ENCODE measurements around the gene ERGIC3. TPM values are rescaled to one million over a fixed set of nuclear protein-coding genes. Genes with fewer than 3 reads are reported as not detected.

Gene ERGIC3
- total and polyA plus RNA-seq, 10 donors: 127 to 179 (median 147) TPM

- Histone ChIP-seq H3K4me1 (no peaks in the 10 kb centered on the region), H3K9me3 (no peaks in the 10 kb centered on the region), H3K27ac (no peak overlapping the region), H3K4me3 (no peak overlapping the region), H3K36me3 (peaks cover 0 to 63% (median 44%) of the 10 kb centered on the region in 6 donors), H3K27me3 (replicated peaks in 1 of 7) (no peaks in the 10 kb centered on the region)
- intact Hi-C loops (cut with DNase I; ENCODE audit: low total_unique reads): no loop called here
- DNase-seq: no peak
- TF ChIP-seq CTCF (IDR thresholded peaks at IDR 0.05 in 8 of 11, conservative IDR thresholded peaks at IDR 0.05 in 3 of 11): no peak
- TF ChIP-seq POLR2AphosphoS5 (IDR thresholded peaks at IDR 0.05): no peak
- no peak for TF ChIP-seq POLR2A (IDR thresholded peaks at IDR 0.05)
- 86 to 98% (median 93%) methylated on average over 4 of the region's 4 CpGs for WGBS, 5 donors
Observed at GRCh38 chr20:35558451-35558850, 16.6 kb downstream of the ERGIC3 start.

GRCh38 chr20:35559042-35559693 is 17.3 kb downstream of the ERGIC3 start:
- no peak for TF ChIP-seq POLR2A (IDR thresholded peaks at IDR 0.05)
- peak in 1 of 3 donors; percentile 13 for TF ChIP-seq POLR2AphosphoS5 (IDR thresholded peaks at IDR 0.05)
- DNase-seq: no peak
- intact Hi-C loops (cut with DNase I; ENCODE audit: low total_unique reads): no loop called here
- Histone ChIP-seq H3K27me3 (replicated peaks in 1 of 7) (no peaks in the 10 kb centered on the region), H3K4me1 (no peaks in the 10 kb centered on the region), H3K27ac (no peak overlapping the region), H3K36me3 (peaks cover 0 to 56% (median 36%) of the 10 kb centered on the region in 6 donors), H3K9me3 (no peaks in the 10 kb centered on the region), H3K4me3 (no peak overlapping the region)
- 91 to 94% (median 93%) methylated on average over 23 to 24 of the region's 24 CpGs for WGBS, 5 donors

DNA sequence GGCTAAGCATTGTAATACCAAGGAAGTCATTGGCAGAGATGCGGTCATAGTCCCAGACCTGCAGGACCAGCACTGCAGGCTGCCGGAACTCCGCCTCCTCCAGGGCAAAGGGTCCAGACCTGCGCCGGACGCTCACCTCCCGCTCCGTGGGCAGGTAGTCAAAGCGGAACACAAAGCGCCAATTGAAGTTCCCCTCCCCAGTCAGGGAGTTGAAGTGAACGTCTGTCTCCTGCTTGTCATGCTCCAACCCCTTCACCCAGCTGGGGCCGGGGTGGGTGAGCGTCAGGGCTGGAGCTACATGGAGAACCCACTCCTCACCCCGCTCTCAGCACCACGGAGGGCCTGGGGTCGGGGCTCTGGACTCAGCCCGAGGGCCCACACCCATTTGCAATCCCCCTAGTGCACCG is 18.2 kb downstream of the ERGIC3 start:
- no peak overlapping the region for H3K4me3 ChIP-seq
- no peak for DNase-seq
- H3K4me1 ChIP-seq: no peaks in the 10 kb centered on the region
- no peak overlapping the region for H3K27ac ChIP-seq
- TF ChIP-seq CTCF (IDR thresholded peaks at IDR 0.05 in 8 of 11, conservative IDR thresholded peaks at IDR 0.05 in 3 of 11): no peak
- no peak for TF ChIP-seq POLR2A (IDR thresholded peaks at IDR 0.05)
- TF ChIP-seq POLR2AphosphoS5 (IDR thresholded peaks at IDR 0.05): no peak
- no peaks in the 10 kb centered on the region for H3K27me3 ChIP-seq (replicated peaks in 1 of 7)
- H3K9me3 ChIP-seq: no peaks in the 10 kb centered on the region
- H3K36me3 ChIP-seq: peaks cover 0 to 47% (median 29%) of the 10 kb centered on the region in 6 donors
- 71 to 87% (median 79%) methylated on average over 4 to 18 of the region's 18 CpGs for WGBS, 5 donors
- intact Hi-C loops (cut with DNase I; ENCODE audit: low total_unique reads): no loop called here

DNA sequence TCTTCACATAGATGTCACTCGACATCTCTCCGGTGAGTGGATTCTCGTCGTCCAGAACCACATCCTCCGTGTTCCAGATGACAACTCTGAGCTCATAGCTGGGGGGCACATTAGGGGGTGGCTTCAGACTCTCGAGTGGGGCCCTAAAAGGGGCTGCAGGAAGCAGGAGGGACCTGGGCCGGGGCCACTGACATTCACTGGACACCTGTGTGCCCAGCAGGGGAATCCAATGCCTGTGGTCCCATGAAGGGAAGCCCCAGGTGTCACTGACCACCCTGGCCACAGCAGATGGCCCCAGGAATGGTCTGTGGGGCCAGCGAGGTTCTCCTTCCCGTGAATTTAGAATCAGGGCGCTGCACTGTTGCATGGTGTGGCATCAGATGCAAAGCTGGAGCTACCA is 18.7 kb downstream of the ERGIC3 start:
- no peak overlapping the region for H3K27ac ChIP-seq
- TF ChIP-seq CTCF (IDR thresholded peaks at IDR 0.05 in 8 of 11, conservative IDR thresholded peaks at IDR 0.05 in 3 of 11): no peak
- no peak for TF ChIP-seq POLR2A (IDR thresholded peaks at IDR 0.05)
- TF ChIP-seq POLR2AphosphoS5 (IDR thresholded peaks at IDR 0.05): no peak
- H3K36me3 ChIP-seq: peaks cover 0 to 43% (median 25%) of the 10 kb centered on the region in 6 donors
- DNase-seq: no peak
- H3K4me1 ChIP-seq: no peaks in the 10 kb centered on the region
- no peaks in the 10 kb centered on the region for H3K9me3 ChIP-seq
- H3K27me3 ChIP-seq (replicated peaks in 1 of 7): no peaks in the 10 kb centered on the region
- no peak overlapping the region for H3K4me3 ChIP-seq
- intact Hi-C loops (cut with DNase I; ENCODE audit: low total_unique reads): no loop called here
- 67 to 76% (median 73%) methylated on average over 9 to 10 of the region's 10 CpGs for WGBS, 5 donors
